Adrenal gland (tissue), 12 donors: ENCODE results near the gene EPS8L1. TPM values are rescaled to one million over a fixed set of nuclear protein-coding genes. Genes with fewer than 3 reads are reported as not detected.

Experiments
- DNase-seq, 7 donors: peaks; one replicate each; pipeline ENCODE4 v3.0.0-alpha.2; 2019 to 2020
- H3K27ac ChIP-seq, 5 donors: fragments of 200-600 bp; sonication (generic) in 4 of 5; 1 replicate in 3 of 5; 2 replicates in 2 of 5; pipeline versions ENCODE4 v1.5.1 to v1.8.0; 2016 to 2020; ENCODE audit warnings: mild to moderate bottlenecking in 1 of 5
- H3K27me3 ChIP-seq: fragments of 200-600 bp; 2 replicates; pipeline ENCODE4 v1.8.0; 2021
- H3K36me3 ChIP-seq, 2 donors: fragments of 200-600 bp; replicated peaks in 1 of 2; 1 replicate in 1 of 2; 2 replicates in 1 of 2; pipeline versions ENCODE4 v1.5.1 to v1.8.0; 2018 to 2022
- H3K4me1 ChIP-seq, 2 donors: fragments of 200-600 bp; replicated peaks in 1 of 2; 1 replicate in 1 of 2; 2 replicates in 1 of 2; pipeline versions ENCODE4 v1.5.1 to v1.8.0; 2018 to 2021
- H3K4me3 ChIP-seq, 4 donors: fragments of 200-600 bp; sonication (generic) in 3 of 4; one replicate each; pipeline ENCODE4 v1.5.1; 2016 to 2018
- H3K9me3 ChIP-seq, 3 donors: fragments of 200-600 bp; sonication (generic) in 1 of 3; replicated peaks in 1 of 3; 1 replicate in 2 of 3; 2 replicates in 1 of 3; pipeline versions ENCODE4 v1.5.1 to v1.8.0; 2016 to 2021
- POLR2A ChIP-seq, 2 donors: fragments of 450-650 bp; IDR thresholded peaks; one replicate each; pipeline ENCODE4 v1.6.1; 2017; ENCODE audit warnings: antibody characterized with exemption in 2 of 2, mild to moderate bottlenecking in 2 of 2, moderate library complexity in 1 of 2
- WGBS, 4 donors: extraction: QIAGEN DNeasy Blood & Tissue Kit in 2 of 4; methylation state at CpG; one replicate each; pipeline versions ENCODE4 v1.1.5 to v1.1.7; 2013 to 2017; 5-methylcytosine and 5-hydroxymethylcytosine counted together
- intact Hi-C, 2 donors: fragments of 100-400 bp; cut with DNase I; formaldehyde crosslinking; loops; one replicate each; pipeline versions ENCODE4 v1.14.1 to v1.15.0; 2022 to 2023
- polyA plus RNA-seq, 3 donors: library from polyadenylated mRNA; stranded (reverse); fragments of 200-250 nt in 2 of 3; fragments of 350-450 nt in 1 of 3; fragmentation: Illumina TruSeq in 1 of 3; extraction: RNeasy Lipid Tissue Mini Kit (QIAGEN cat#74804) in 1 of 3; gene quantifications; one replicate each; pipeline ENCODE4 v1.2.3, GENCODE V29; 2013 to 2014
- total RNA-seq, 9 donors: library from RNA; depleted of rRNA in 4 of 9; stranded (reverse); fragments of >200 nt in 4 of 9; fragments of 120-200 nt in 1 of 9; fragmentation: NEBNext Ultra II Directional in 1 of 9; extraction: Animal tissue kit (Norgen Biotek cat#: 25700) in 1 of 9; gene quantifications; one replicate each; pipeline versions ENCODE4 v1.1.0 to v1.2.4, GENCODE V29; 2013 to 2023
- TF ChIP-seq, protein P1 (sequence below), 6 experiments: fragments of 450-650 bp in 4 of 6; fragments of 200-600 bp in 2 of 6; sonication (generic) in 1 of 6; IDR thresholded peaks; 1 replicate in 5 of 6; 2 replicates in 1 of 6; pipeline versions ENCODE4 v1.5.1 to v1.8.0; 2016 to 2021; ENCODE audit warnings: antibody characterized with exemption in 6 of 6, mild to moderate bottlenecking in 2 of 6, moderate library complexity in 1 of 6
- donor health status: healthy with polysubstance abuse.
- donor health status: Bipolar disorder and iron deficiency.
- donor health status: DM: yes; HTN: yes; CAD: no.
- donor health status: DM: no; HTN: no; CAD: no.
- donor health status: DM: no; HTN: no; CAD: no.
- donor health status: DM: yes; HTN: yes; CAD: no.

The EPS8L1 gene
- total and polyA plus RNA-seq, 12 donors, result 0.60 to 8.0 (median 2.2) TPM; not detected in 2

DNA sequence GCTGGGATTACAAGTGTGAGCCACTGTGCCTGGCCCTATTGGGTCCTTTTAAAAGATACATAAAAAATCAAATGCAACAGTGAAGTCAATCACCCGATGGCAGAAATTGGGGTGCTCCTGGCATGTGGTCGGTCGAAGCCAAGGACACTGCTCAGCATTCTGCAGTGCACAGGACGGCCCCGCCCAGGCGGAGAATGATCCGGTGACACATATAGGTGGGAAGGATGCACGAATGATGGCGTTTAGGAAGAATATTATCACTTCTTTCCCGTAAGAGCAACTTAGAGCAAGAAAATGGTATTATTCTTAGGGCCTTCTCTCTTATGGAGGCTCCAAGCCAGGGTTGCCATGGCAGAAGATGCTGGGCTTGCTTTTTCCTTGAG, 34.4 kb upstream of the EPS8L1 start:
- DNase-seq, result no peak
- H3K4me3 ChIP-seq, result no peak overlapping the region
- no peaks in the 10 kb centered on the region for H3K4me1 ChIP-seq
- no peaks in the 10 kb centered on the region for H3K9me3 ChIP-seq
- H3K36me3 ChIP-seq, result peaks cover 0 to 19% of the 10 kb centered on the region in 2 donors
- H3K27ac ChIP-seq, result peak overlapping the region in 1 of 5 donors; percentile 22
- WGBS, 4 donors, result 80 to 89% (median 88%) methylated on average over 10 of the region's 10 CpGs
- TF ChIP-seq, protein P1, sequence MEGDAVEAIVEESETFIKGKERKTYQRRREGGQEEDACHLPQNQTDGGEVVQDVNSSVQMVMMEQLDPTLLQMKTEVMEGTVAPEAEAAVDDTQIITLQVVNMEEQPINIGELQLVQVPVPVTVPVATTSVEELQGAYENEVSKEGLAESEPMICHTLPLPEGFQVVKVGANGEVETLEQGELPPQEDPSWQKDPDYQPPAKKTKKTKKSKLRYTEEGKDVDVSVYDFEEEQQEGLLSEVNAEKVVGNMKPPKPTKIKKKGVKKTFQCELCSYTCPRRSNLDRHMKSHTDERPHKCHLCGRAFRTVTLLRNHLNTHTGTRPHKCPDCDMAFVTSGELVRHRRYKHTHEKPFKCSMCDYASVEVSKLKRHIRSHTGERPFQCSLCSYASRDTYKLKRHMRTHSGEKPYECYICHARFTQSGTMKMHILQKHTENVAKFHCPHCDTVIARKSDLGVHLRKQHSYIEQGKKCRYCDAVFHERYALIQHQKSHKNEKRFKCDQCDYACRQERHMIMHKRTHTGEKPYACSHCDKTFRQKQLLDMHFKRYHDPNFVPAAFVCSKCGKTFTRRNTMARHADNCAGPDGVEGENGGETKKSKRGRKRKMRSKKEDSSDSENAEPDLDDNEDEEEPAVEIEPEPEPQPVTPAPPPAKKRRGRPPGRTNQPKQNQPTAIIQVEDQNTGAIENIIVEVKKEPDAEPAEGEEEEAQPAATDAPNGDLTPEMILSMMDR (IDR thresholded peaks at IDR 0.05), result no peak
- no peak for TF ChIP-seq POLR2A (IDR thresholded peaks at IDR 0.05)
- intact Hi-C loops, result no loop called here
- H3K27me3 ChIP-seq, result no peaks in the 10 kb centered on the region

DNA sequence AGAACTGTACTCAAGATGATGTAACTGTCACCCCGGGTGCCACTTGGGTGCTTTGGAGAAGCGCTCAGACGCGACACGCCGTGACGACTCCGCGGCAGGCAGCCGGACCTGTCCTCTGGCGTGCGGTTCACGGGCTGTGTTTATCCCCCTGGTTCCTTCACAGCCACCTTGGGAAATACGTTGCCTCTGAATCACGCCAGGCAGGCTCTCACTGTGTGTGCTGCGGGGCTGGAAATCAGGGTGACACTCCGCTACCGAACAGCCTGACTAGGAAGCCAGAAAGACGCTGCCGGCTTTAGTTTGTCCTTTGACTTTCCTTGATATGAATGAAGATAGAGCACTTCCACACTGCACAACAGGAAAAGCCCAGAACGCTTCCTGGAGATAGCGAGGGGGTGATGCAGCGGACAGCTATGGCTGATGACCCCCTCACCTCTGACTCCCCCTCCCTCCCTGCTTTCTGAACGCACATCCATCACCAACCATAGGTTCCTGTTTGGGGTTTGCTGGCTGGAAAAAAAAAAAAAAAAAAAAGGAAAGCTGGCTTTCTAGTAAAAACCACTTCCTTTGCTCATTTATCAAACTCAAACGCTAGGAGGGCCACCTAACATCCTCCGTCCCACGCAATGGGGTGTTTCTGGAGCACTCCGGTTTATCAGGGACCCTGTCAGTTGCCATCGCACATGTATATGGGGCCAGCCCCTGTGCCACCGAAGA, 33.9 kb upstream of the EPS8L1 start:
- TF ChIP-seq, protein P1 (IDR thresholded peaks at IDR 0.05), result no peak
- TF ChIP-seq POLR2A (IDR thresholded peaks at IDR 0.05), result no peak
- intact Hi-C loops, result no loop called here
- peaks cover 0 to 24% of the 10 kb centered on the region in 2 donors for H3K36me3 ChIP-seq

DNA sequence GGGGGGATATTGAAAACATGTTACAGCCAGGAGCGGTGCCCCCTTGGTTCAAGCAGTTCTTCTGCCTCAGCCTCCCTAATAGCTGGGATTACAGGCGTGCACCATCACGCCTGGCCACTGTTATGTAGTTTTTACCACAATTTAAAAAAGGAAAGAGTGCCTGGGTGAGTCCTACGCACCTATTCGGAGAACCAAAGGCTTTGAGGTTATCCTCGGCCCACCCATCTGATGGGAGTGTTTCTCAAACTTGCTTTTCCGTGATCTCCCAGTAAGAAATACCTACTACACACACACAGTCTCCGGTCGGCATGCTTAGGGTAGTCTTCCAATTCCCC, 33.4 kb upstream of the EPS8L1 start:
- Histone ChIP-seq H3K27me3 (no peaks in the 10 kb centered on the region), H3K4me3 (no peak overlapping the region), H3K27ac (no peak overlapping the region), H3K9me3 (no peaks in the 10 kb centered on the region), H3K4me1 (no peaks in the 10 kb centered on the region), H3K36me3 (peaks cover 0 to 29% of the 10 kb centered on the region in 2 donors)
- WGBS, 4 donors, result 79 to 89% (median 82%) methylated on average over 9 of the region's 9 CpGs
- TF ChIP-seq, protein P1 (IDR thresholded peaks at IDR 0.05), result no peak
- TF ChIP-seq POLR2A (IDR thresholded peaks at IDR 0.05), result no peak
- intact Hi-C loops, result no loop called here
- DNase-seq, result no peak

More for the DNA sequence above, 33.9 kb upstream of the EPS8L1 start:
- peak in 3 of 7 donors; percentile 34 to 69 (median 37) for DNase-seq
- Histone ChIP-seq H3K4me1 (no peaks in the 10 kb centered on the region), H3K27ac (peak overlapping the region in 1 of 5 donors; percentile 22), H3K27me3 (no peaks in the 10 kb centered on the region), H3K9me3 (no peaks in the 10 kb centered on the region), H3K4me3 (no peak overlapping the region)
- WGBS, 4 donors, result 55 to 69% (median 60%) methylated on average over 28 to 30 of the region's 30 CpGs

- H3K36me3 ChIP-seq, result peaks cover 0 to 33% of the 10 kb centered on the region in 2 donors
- 65 to 92% (median 84%) methylated on average over 8 to 11 of the region's 11 CpGs for WGBS, 4 donors
- intact Hi-C loops, result no loop called here
Measured at GRCh38 chr19:55042688-55043087, 33.0 kb upstream of the EPS8L1 start.

More at GRCh38 chr19:55042688-55043087, 33.0 kb upstream of the EPS8L1 start:
- no peak for TF ChIP-seq POLR2A (IDR thresholded peaks at IDR 0.05)
- TF ChIP-seq, protein P1 (IDR thresholded peaks at IDR 0.05), result no peak
- no peak overlapping the region for H3K27ac ChIP-seq
- no peaks in the 10 kb centered on the region for H3K4me1 ChIP-seq
- no peak overlapping the region for H3K4me3 ChIP-seq
- DNase-seq, result no peak
- H3K9me3 ChIP-seq, result no peaks in the 10 kb centered on the region
- no peaks in the 10 kb centered on the region for H3K27me3 ChIP-seq
